K562 (cell line): ENCODE results near the gene MTPN. TPM values are rescaled to one million over a fixed set of nuclear protein-coding genes. Genes with fewer than 3 reads are reported as not detected.

Experiments used
- ARID1B ChIP-seq: fragments of 450-650 bp; IDR thresholded peaks from 2 replicates; pipeline ENCODE4 v1.6.1; 2016; ENCODE audit warnings: antibody characterized with exemption, mild to moderate bottlenecking, inconsistent platforms
- BCL6 ChIP-seq: fragments of 250-450 bp; sonication (Bioruptor Pico); IDR thresholded peaks from 2 replicates; pipeline ENCODE4 v1.4.0; 2020
- CAMTA2 ChIP-seq: fragments of 250-450 bp; sonication (Bioruptor Pico); conservative IDR thresholded peaks from 2 replicates; pipeline ENCODE4 v1.5.1; 2022
- CREBBP ChIP-seq: IDR thresholded peaks from one replicate; pipeline ENCODE4 v1.6.1; 2012; ENCODE audit warnings: low read depth, mild to moderate bottlenecking, control low read depth, inconsistent platforms, low read length
- DPF2 ChIP-seq: fragments of 450-650 bp; IDR thresholded peaks from 2 replicates; pipeline ENCODE4 v1.6.1; 2016
- EP300 ChIP-seq: IDR thresholded peaks from 2 replicates; pipeline ENCODE4 v1.6.1; 2012; ENCODE audit warnings: low read length, improper control_type of control experiment
- ESRRB ChIP-seq: fragments of 250-450 bp; sonication (Bioruptor Pico); IDR thresholded peaks from 2 replicates; pipeline ENCODE4 v1.5.0; 2020; ENCODE audit warnings: mild to moderate bottlenecking, moderate library complexity, borderline replicate concordance
- ETS2 ChIP-seq: IDR thresholded peaks from 2 replicates; pipeline ENCODE4 v1.6.1; 2016; ENCODE audit warnings: borderline replicate concordance, missing genetic modification characterization, mild to moderate bottlenecking, moderate library complexity, missing compliant biosample characterization; ENCODE audit not compliant: poor library complexity, severe bottlenecking
- HIVEP1 ChIP-seq: fragments of 250-450 bp; sonication (Bioruptor Pico); IDR thresholded peaks from 2 replicates; pipeline ENCODE4 v1.4.0; 2020; ENCODE audit warnings: mild to moderate bottlenecking
- NFIC ChIP-seq: fragments of 450-650 bp; IDR thresholded peaks from 2 replicates; pipeline ENCODE4 v1.6.1; 2017; ENCODE audit warnings: mild to moderate bottlenecking, inconsistent platforms
- NFRKB ChIP-seq: fragments of 450-650 bp; IDR thresholded peaks from 2 replicates; pipeline ENCODE4 v1.6.1; 2016; ENCODE audit warnings: low read depth
- RBM14 ChIP-seq: fragments of 200-400 bp; formaldehyde crosslinking; IDR thresholded peaks from 2 replicates; pipeline ENCODE4 v1.6.1; 2018; ENCODE audit warnings: low read depth, mild to moderate bottlenecking, low read length, moderate library complexity, borderline replicate concordance; ENCODE audit not compliant: insufficient read depth
- RUNX1 ChIP-seq: sonication (generic); IDR thresholded peaks from 2 replicates; pipeline ENCODE4 v1.6.1; 2016; ENCODE audit warnings: antibody characterized with exemption, low read depth
- SRF ChIP-seq, 2 experiments: fragments of 250-450, 450-650 bp in 1 of 2; sonication (Bioruptor Pico) in 1 of 2; sonication (generic) in 1 of 2; formaldehyde crosslinking; IDR thresholded peaks; 2 replicates each; pipeline versions ENCODE4 v1.5.0 to v1.5.1; 2020 to 2022; ENCODE audit warnings: mild to moderate bottlenecking in 1 of 2, missing genetic modification reagents in 1 of 2
- TAL1 ChIP-seq: fragments of 450-650 bp; IDR thresholded peaks from 2 replicates; pipeline ENCODE4 v1.6.1; 2016; ENCODE audit warnings: mild to moderate bottlenecking
- TEAD2 ChIP-seq: fragments of 450-650 bp; IDR thresholded peaks from 2 replicates; pipeline ENCODE4 v1.6.1; 2016; ENCODE audit warnings: missing genetic modification characterization, control low read depth, missing compliant biosample characterization
- XRCC4 ChIP-seq: IDR thresholded peaks from one replicate; pipeline ENCODE4 v1.6.1; 2011; ENCODE audit not compliant: insufficient read depth, insufficient read length; ENCODE audit errors: extremely low read depth
- ZBTB40 ChIP-seq, 2 experiments: fragments of 450-650 bp in 1 of 2; sonication (generic) in 1 of 2; formaldehyde crosslinking in 1 of 2; IDR thresholded peaks; 2 replicates each; pipeline versions ENCODE4 v1.7.1 to v1.9.0; 2016 to 2022; ENCODE audit warnings: inconsistent platforms in 1 of 2, mild to moderate bottlenecking in 1 of 2, missing genetic modification reagents in 1 of 2
- ZKSCAN8 ChIP-seq: fragments of 200-800 bp; sonication (Bioruptor generic); IDR thresholded peaks from 2 replicates; pipeline ENCODE4 v1.6.1; 2016; ENCODE audit warnings: missing genetic modification characterization, missing compliant biosample characterization
- ZNF224 ChIP-seq: sonication (generic); formaldehyde crosslinking; IDR thresholded peaks from 2 replicates; pipeline ENCODE4 v1.8.0; 2022; ENCODE audit warnings: mild to moderate bottlenecking, missing genetic modification reagents
- ZNF512 ChIP-seq: IDR thresholded peaks from 2 replicates; pipeline ENCODE4 v1.6.1; 2016; ENCODE audit warnings: missing genetic modification characterization, missing compliant biosample characterization
- polyA plus RNA-seq, 8 experiments: library from polyadenylated mRNA; depleted of rRNA in 4 of 8; stranded (reverse) in 5 of 8; unstranded in 3 of 8; fragments of >200 nt; fragmentation: Nextera tagmentation in 2 of 8; fragmentation: Illumina TruSeq in 1 of 8; extraction: Ambion mirVana in 2 of 8; extraction: Trizol in 1 of 8; gene quantifications; 2 replicates each; pipeline versions ENCODE4 v1.2.1 to v1.2.3, GENCODE V29; 2011 to 2014; ENCODE audit warnings: inconsistent platforms in 1 of 8, missing spikeins in 1 of 8
- total RNA-seq, 7 experiments: library from RNA; depleted of rRNA in 6 of 7; stranded (reverse); fragments of >200 nt in 6 of 7; fragmentation: Illumina TruSeq in 2 of 7; extraction: Trizol in 2 of 7; gene quantifications; 2 replicates each; pipeline versions ENCODE4 v1.2.1 to v1.2.3, GENCODE V29; 2011 to 2021; ENCODE audit warnings: low replicate concordance in 1 of 7

The MTPN gene
- total and polyA plus RNA-seq, 9 of the 15 experiments (the other 6 are each of a cell fraction or from before 2014, with no cell fraction given) = 68.5 to 261 (median 156) TPM

GRCh38 chr7:135938086-135938485 lies 39.1 kb downstream of the MTPN start (continued):
- no peak for TF ChIP-seq ZBTB40 (IDR thresholded peaks at IDR 0.05)
- no peak for TF ChIP-seq ZBTB40 (CRISPR knock-in tag; IDR thresholded peaks at IDR 0.05)
- TF ChIP-seq XRCC4 = no peak
- no peak for TF ChIP-seq CREBBP
- no peak for TF ChIP-seq ZKSCAN8 (CRISPR knock-in tag)
- TF ChIP-seq BCL6 = no peak
- no peak for TF ChIP-seq ETS2 (tag)
- TF ChIP-seq RBM14 = no peak
- TF ChIP-seq ZNF224 (CRISPR knock-in tag) = no peak
- TF ChIP-seq RUNX1 = no peak
- TF ChIP-seq ESRRB (CRISPR knock-in tag) = no peak
- peak; percentile 63 for TF ChIP-seq ARID1B
- peak; percentile 29; the same call in 1 of the 2 replicates for TF ChIP-seq NFIC
- no peak for TF ChIP-seq ZNF512 (tag)
- TF ChIP-seq EP300 = peak; percentile 44; the same call in 1 of the 2 replicates
- TF ChIP-seq CAMTA2 (CRISPR knock-in tag) = no peak
- TF ChIP-seq TAL1 = peak; percentile 26; the same call in 1 of the 2 replicates
- no peak for TF ChIP-seq HIVEP1 (CRISPR knock-in tag)
- peak; percentile 31; the same call in 1 of the 2 replicates for TF ChIP-seq TEAD2 (tag)
- TF ChIP-seq SRF (CRISPR knock-in tag; IDR thresholded peaks at IDR 0.05) = no peak
- peak; percentile 31; the same call in 1 of the 2 replicates for TF ChIP-seq DPF2
- TF ChIP-seq NFRKB = 0 out of 2 replicates have a peak, but pooled peaks have one; percentile 38
